CD4-positive, alpha-beta T cell treated with Interleukin-15 for 1 hour (primary cell): Measurements from ENCODE around the gene RAB20.
"Not testable (repeated sequence)": the region's sequence is repeated elsewhere in the genome, so short reads cannot be mapped to it uniquely, and the experiment has no call there.

ENCODE experiments used
- DNase-seq: peaks from one replicate; pipeline ENCODE4 v3.0.0-alpha.2; 2020

Gene RAB20

DNA sequence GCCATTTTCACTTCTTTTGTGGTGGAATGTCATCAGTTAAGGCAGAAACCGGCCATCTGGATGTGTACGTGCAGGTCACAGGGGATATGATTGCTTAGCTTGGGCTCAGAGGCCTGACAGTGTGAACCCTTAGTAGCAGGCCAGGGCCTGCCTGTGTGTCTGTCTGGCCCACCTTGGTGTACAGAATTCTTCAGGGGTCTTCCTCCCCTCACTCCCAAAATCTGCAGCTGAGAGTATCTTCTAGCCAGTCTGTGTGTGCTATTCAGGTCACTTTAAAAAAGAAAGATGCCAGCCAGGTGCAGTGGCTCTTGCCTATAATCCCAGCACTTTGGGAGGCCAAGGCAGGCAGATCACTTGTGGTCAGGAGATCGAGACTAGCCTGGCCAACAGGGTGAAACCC is 74.6 kb downstream of the RAB20 start:
- DNase-seq, result not testable (repeated sequence)

DNA sequence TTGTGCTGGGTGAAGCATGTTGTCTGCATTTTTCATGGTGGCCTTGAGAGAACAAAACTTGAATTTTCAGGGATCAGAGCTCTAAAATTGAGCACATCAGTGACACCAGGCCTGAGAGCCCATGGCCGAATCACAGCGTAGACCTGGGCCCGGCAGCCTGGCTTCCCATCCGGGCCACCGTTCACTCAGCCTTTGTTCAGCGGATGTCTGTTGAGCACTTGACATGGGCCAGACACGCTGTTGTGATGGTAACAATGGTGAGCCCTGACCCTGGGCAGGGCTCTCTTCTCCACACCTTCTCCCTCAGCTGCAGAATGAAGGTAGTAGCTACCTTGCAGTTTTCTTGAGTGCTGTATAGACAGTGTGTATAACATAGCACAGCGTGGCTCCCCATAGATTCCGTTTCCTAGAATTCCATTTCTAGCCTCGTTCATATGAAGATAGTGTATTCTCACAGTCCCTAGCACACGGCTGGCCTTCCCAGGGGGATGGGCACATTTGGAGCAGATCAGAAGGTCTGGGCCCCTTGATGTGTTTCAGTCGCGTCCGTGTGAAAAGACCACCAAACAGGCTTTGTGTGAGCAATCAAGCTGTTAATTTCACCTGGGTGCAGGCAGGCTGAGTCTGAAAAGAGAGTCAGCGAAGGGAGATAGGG is 75.3 kb downstream of the RAB20 start:
- DNase-seq, result no peak

DNA sequence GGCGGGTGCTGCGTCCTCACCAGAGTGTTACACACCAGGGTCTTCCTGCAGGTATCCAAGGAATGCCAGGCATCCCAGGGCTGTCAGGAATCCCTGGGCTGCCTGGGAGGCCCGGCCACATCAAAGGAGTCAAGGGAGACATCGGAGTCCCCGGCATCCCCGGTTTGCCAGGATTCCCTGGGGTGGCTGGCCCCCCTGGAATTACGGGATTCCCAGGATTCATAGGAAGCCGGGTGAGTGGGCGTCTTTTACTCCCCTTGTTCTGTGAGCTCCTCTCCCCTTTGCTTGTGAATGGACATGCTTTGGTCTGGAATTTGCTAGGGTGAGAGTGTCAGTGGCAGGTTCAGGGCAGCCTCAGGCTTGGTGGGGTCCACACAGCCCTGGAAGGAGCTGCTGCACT is 75.9 kb downstream of the RAB20 start:
- no peak for DNase-seq

DNA sequence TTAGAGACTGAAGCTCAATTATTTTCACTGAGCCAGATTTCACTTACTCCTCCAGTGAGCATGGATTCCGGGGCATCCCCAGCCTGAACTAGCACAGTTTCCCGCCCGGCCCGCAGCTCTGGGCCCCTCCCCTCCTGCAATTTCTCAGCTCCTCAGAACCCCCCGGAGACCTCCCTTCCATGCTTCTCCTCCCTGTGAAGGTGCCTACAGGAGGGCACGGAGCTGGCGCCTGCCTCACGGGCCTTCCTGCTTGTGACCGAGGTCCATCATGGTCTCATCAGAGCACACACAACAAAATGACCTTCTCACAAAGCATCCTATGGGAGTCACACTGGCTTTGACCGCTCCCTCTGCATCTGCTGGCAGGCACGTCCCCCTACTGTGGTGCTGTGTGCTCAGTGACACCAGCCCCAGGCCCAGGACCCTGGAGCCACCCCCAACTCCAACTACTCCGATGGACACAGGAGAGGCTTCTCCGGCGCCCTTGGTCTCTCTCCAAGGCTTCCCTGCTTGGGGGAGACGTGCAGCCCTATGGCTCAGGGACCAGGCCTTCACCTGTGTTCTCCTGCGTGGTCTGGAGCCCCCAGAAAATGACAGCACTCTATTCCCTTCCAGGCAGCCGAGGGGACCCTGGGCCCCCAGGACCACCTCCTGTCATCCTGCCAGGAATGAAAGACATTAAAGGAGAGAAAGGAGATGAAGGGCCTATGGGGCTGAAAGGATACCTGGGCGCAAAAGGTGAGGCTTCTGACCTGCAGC is 77.1 kb downstream of the RAB20 start:
- DNase-seq, result no peak

DNA sequence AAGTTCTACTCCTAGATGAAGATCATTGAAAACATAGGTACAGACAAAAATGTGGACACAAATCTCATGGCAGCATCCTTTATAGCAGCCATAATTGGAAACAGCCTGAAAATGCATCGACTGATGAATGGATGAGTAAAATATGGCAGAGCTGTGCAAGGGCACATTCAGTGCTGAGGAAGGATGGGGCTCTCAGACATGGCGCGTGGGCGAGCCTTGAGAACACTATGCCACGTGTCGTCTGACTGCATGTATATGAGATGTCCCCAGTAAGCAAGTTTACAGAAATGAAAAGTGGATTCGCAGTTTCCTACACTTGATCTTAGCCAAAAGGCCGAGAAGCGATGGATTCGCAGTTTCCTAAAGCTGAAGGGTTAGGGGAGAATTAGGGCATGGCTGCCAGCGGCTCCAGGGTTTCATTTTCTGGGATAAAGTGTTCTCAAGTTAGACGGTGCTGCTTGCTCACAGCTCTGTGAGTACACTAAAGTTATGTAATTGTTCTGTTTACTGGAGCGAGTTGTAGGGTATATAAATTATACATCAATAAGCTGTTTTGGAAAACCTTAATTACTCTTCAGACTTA is 78.0 kb downstream of the RAB20 start:
- no peak for DNase-seq

DNA sequence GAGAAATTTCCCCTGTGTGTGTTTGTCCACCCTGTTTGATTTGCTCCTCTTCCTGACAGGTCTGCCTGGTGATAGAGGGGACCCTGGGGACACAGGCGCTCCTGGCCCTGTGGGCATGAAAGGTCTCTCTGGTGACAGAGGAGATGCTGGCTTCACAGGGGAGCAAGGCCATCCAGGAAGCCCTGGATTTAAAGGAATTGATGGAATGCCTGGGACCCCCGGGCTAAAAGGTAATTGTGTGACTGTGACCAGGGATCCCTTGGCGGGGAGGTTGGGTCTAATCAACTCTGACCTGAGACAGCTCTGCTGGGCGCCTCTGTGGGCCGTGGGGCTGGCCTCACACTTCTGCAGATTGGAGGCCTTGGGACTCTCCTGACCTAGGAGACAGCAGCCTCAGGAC is 81.4 kb downstream of the RAB20 start:
- DNase-seq, result no peak

DNA sequence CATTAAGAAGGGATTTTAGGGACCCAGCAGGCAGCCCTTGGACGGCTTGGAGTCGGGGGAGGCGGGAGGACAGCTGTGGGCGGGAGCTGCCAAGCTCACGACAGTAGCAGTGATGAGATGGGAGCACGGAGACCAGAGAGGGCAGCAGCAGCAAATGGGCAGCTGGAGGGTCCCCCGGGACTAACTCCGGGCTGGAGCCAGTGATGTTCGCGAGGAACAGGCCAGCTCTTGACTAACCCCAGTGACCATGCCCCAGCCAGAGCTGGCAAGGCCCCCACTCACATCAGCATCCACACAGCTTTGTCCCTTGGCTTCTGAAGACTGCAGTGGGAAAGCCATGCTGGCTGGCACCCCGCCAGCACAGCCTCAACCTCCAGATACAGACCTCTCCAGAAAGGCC is 81.9 kb downstream of the RAB20 start:
- no peak for DNase-seq

DNA sequence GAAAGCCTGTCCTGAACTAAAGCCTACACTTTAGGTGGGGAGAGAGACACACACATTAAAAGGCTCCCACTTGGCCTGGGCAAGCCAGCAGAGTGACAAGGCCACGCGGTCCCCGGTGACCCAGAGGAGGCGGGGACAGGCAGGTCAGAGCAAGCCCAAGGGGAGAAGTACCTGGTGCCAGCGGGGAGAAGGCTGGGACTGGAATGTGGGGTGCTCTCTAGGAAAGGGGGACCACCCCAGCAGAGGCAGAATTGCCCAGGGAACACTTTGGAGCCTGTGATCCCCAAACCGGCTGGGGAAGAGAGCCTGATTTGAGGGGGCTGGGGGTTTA is 82.3 kb downstream of the RAB20 start:
- no peak for DNase-seq

DNA sequence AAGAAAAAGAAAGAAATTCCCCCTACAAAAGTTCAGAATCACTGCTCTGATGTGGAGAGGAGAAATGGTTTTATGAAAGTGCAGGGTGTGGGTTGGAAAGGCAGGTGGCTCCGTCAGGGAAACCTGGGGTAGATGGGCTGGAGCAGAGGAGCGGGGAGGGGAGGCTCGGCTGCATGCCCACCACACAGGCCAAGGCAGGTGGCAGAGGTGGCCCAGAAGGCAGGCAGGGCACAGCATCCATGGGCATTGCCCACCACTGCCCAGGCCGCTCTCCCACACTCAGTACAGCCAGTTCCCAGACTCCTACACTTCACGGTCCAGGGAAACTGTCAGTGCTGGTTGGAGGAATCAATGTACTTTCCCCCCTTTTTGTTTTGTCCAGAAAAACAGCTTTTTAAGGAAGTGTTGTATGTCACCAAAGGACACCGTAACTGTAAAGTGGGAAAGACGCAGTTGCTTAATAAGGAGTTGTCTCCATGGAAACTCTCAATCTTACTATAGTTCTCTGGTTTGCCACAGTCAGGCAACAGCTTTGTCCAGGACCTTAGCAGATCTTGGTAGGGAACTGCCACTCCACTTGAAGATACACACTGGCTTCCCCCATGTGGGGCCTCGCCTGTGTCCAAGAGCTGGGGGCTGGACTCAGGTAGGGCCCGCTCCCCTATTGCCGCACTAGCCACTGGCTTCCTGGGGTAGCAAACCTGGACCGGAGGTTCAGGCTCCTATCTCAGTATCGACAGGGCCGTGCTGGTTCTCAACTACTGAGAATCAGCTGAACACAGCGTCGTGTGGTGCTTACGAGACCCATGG is 82.9 kb downstream of the RAB20 start:
- DNase-seq, result no peak

DNA sequence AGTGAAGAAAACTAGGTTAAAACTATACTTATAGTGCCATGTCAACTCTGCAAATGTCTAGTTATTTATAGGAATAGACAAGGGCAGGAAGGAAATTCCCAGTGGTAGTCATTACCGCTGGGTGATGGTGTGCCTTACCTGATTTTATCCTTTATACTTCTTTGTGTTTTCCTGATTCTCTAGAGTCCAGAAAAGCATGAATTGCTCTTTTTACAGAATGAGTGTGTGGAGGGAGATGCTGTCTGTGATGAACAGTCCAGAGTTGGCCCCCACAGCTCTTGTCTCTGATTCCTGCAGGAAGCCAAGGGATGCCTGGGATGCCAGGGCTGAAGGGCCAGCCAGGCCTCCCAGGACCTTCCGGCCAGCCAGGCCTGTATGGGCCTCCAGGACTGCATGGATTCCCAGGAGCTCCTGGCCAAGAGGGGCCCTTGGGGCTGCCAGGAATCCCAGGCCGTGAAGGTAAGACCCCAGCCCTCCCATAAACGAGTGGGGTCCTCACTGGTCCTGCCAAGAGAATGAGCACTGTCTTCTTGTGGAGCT is 83.7 kb downstream of the RAB20 start:
- DNase-seq, result no peak

DNA sequence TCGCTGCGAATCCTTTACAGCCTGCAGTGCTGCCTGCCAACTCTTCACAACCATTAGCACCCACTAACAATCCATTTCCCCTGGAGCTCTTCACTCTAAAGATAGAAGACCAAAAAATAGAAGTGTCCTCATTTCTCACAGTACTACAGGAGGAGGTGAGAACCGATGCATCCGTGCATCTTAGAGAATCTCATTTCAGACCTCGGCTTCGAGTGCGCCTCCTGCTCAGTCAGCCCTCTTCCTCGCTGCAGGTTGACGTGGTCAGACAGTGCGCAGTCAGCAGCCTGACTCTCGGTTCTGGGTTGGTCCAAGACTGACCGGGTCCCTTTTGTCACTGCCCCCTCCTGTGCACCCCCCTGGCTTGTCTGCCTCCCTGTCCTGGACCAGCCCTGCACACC is 85.3 kb downstream of the RAB20 start:
- no peak for DNase-seq

DNA sequence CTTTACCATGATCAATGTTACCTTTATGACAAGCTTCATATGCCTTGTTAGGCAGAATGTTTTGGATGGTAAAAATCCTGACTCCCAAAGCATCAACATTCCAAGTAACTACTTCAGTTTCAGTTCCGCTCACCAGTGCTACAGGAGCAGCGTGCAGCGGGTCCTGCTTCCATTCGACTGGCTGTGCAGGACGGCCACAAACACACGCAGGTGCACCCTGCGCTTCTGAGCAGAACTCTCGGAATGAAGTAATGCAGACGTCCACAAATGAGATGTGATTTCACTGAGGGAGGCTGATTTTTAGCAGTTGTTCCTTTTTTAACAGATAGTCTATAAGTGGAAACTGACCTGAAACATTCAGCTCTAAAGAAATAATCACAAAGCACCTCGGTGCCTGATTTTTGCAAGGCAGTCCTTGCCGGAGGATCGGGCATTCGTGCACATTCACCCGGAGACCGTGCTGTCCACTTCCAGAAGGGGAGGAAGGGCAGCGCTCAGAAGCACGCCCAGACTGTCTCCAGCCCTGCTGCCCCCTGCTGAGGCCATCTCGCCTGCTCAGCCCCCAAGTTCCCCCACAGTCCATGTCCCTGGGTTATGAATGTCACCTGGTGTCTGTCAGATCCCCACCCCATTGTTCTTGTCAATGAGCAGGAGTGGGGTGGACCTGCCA is 85.8 kb downstream of the RAB20 start:
- DNase-seq, result no peak

DNA sequence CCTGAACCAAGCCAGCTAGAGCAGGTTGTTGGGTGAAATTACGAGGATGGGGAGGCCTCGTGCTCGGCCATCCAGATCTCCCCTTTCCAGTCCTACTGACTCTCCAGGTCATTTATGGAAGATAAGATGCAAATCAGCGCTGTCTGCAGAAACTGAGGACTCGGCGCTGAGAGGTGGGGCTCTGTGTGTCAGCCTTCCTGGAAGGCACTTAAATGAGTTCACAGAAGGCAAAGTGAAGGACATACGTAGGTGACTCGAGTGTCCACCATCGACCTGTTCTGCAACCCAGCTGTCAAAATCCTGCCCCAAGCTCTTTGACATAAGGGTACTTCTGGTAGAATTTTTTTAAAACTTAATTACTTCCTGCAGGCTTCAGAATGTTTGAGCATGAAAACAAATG is 86.4 kb downstream of the RAB20 start:
- no peak for DNase-seq

DNA sequence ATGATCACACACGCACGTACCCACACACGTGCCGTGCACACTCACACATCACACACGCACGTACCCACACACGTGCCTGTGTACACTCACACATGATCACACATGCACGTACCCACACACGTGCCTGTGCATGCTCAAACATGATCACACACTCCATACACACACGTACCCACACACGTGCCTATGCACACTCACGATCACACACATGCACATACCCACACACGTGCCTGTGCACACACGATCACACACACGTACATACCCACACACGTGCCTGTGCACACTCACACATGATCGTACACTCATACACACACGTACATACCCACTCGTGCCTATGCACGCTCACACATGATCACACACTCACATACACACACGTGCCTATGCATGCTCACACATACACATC is 86.8 kb downstream of the RAB20 start:
- DNase-seq, result no peak
